Inflammatory macrophage (primary cell): ENCODE measurements around the gene TCL1B.
"Not testable (repeated sequence)": the region's sequence is repeated elsewhere in the genome, so short reads cannot be mapped to it uniquely, and the experiment has no call there.

Experiments
- DNase-seq, 2 donors: peaks; one replicate each; pipeline ENCODE4 v3.0.0-alpha.2; 2020 to 2022

The TCL1B gene

GRCh38 chr14:95703805-95704204 is 17.6 kb downstream of the TCL1B start:
- no peak for DNase-seq

DNA sequence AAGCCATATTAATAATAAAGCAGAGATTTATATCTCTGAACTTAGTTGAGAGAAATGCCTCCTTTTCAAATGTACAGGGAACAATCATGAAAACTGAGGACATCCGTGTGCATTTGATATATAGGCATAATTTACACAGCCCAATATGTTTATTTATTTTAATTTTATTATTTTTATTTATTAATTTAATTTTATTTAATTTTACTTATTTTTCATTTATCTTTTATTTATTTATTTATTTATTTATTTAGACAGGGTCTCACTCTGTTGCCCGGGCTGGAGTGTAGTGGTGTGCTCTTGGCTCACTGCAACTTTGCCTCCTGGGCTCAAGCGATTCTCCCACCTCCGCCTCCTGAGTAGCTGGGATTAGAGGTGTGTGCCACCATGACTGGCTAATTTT is 19.3 kb downstream of the TCL1B start:
- no peak for DNase-seq

- no peak for DNase-seq
These were observed 21.1 kb downstream of the TCL1B start for GRCh38 chr14:95707327-95707726.

GRCh38 chr14:95710106-95710505 is 23.9 kb downstream of the TCL1B start:
- DNase-seq: no peak

DNA sequence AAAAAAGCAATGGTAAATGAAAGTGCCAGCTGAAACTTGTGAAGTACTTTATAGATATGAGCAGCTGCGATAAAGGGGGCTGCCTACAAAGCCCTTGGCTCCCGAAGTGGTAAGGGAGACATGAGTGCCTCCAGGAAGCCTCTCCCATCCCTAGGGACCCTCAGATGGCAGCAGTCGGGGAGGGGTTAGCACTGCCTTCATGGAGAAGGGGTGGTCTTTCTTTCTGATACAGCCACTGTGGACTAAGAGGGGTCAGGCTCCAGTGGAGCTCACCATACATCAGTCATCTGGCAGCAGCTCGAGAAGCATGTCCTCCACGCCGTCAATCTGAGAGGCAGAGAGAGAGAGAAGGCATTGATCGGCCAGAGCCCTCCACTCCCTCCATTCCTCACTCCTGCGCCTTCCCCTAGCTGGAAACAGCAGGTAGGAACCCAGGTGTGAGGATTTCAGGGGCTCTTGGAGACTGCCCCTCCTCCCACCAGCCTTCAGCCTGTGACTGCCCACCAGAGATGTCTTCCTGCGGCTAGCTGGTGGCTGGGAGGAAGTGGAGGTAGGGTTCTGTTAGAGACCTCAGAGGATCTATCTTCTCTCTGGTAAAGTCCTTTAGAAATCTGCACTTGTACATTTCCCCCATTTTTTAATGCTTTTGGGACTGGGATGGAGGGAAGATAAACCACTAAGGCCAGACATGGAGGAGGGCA is 25.4 kb downstream of the TCL1B start:
- no peak for DNase-seq

- DNase-seq: no peak
These were observed 26.2 kb downstream of the TCL1B start for GRCh38 chr14:95712398-95712797.

GRCh38 chr14:95713596-95714371 is 27.6 kb downstream of the TCL1B start, which contains the start of gene TCL1A:
Gene TCL1A (minus strand): TSS chr14:95714125. CDS start chr14:95714066, 59 bp downstream.
- DNase-seq: no peak

- DNase-seq: no peak
These were observed 36.4 kb downstream of the TCL1B start for GRCh38 chr14:95722525-95723190.

- no peak for DNase-seq
These were observed 39.6 kb downstream of the TCL1B start for GRCh38 chr14:95725685-95726336.

DNA sequence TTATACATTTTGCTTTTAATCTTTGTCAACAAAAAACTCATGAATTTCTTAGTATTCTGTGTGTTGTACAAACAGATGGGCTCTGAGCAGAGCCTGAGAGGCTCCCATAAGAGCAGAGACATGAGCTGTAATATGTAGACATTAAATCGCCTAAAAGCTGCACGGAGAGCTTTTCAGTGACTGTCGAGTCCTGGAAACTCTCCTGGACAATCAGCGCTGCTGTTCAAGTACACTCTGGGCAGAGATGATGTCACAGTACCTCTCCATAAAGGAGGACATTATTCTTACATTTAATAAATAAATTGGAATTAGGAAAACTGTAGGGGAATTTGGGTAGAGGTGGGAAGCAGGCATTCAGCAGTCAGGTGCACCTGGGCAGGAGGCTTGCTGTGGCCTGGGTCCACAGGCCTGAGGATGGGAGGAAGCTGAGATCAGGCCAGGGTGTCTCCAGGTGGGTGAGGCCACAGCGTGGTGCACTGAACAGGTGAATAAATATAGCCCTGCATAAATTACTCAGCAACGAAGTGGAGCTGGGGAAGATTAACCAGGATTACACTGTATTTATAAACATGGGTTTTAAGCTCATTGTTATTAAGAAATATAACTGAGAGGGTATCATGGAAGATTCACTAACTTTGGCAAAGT is 41.0 kb downstream of the TCL1B start:
- no peak for DNase-seq

DNA sequence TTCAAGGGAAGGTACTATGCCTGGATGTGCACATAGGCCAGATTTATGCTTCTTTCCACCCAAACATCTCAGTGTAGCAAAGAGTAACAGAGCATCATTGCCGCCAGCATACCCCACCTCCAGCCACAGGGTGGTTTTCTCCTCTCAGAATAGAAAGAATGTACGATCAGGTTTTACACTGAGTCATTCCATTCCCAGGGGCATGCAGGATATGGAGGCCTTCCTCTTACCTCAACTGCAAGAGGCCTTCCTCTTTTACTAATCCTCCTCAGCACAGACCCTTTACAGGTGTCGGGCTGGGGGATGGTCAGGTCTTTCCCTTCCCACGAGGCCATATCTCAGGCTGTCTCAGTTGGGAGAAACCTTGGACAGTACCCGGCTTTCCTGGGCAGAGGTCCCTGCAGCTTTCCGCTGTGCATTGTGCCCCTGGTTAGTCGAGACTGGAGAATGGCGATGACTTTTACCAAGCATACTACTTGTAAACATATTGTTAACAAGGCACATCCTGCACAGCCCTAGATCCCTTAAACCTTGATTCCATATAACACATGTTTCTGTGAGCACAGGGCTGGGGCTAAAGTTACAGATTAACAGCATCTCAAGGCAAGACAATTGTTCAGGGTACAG is 43.3 kb downstream of the TCL1B start:
- not testable (repeated sequence) for DNase-seq

DNA sequence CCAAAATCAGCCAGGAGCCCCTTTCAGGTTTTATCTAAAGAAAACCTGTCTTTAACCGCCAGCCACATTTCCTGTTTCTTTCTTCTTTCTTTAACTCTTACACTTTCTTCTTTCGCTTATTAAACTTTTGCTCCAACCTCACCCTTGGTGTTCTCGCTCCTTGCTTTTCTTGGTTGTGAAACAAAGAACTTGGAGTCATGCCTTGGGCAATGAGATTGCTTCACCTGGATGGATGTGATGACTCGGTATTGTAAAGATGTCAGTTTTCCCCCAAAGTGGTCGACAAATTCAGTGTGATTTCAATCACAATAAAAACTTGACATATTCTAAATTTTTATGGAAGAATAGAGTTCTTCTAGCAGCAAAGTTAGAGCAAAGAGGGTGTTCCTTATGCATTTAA is 43.9 kb downstream of the TCL1B start:
- no peak for DNase-seq

DNA sequence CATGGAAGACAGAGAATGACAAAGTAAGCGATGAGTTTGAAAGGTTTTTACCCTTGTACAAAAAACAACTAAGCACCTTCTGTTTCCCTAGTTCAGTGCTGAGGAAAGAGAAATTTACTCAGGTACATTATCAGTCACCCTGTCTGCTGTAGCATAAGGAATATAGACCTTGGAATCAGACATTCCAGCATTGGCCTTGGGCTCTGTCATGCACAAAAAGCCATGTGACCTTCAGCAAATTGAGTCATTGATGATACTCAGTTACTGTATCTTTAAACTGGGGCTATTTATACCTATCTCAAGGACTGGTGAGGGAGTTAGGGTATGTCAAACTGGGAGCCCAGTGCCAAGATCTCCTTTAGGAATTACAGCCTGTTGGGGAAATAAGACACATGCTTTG is 47.0 kb downstream of the TCL1B start:
- no peak for DNase-seq

GRCh38 chr14:95739356-95739755 is 53.1 kb downstream of the TCL1B start:
- no peak for DNase-seq

- no peak for DNase-seq
These were observed 54.8 kb downstream of the TCL1B start for GRCh38 chr14:95741038-95741490.

DNA sequence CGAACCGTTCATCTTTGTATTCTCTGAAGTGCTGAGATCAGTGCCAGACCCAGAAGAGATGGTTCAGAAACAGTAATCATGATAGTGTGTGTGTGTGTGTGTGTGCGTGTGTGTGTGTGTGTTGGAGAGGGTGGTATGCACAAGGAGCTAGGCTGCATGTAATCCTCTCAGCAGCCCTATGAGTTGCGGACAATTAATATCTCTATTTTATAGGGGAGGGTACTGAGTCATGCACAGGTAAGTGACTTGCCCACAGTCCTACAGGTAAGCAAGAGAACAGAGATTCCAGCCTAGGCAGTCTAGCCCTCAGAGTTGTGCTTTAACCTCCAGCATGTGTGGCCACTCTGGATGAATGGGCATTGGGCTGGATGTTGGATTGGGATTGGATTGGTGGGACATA is 55.6 kb downstream of the TCL1B start:
- DNase-seq: no peak
